SK-N-SH (cell line): ENCODE measurements around the gene CCDC141. TPM values are rescaled to one million over a fixed set of nuclear protein-coding genes. Genes with fewer than 3 reads are reported as not detected.

Experiments used
- CTCF ChIA-PET: fragments of 300-600, 350-600 bp; formaldehyde crosslinking; extraction: SDS; loops from one replicate; lab custom pipeline; 2021; lab: Yijun Ruan, JAX
- POLR2A ChIA-PET: fragments of 350-600 bp; sonication (Branson Sonifier 250); formaldehyde crosslinking; extraction: SDS; loops from one replicate; lab custom pipeline; 2020; ENCODE audit warnings: antibody characterized with exemption, inconsistent platforms; lab: Yijun Ruan, JAX
- DNase-seq: peaks from one replicate; pipeline ENCODE4 v3.0.0; 2012
- H2AFZ ChIP-seq: fragments of 200-600 bp; sonication (generic); 2 replicates; pipeline ENCODE4 v1.8.1; 2016; ENCODE audit warnings: antibody characterized with exemption, mild to moderate bottlenecking, low read depth
- H3F3A ChIP-seq: fragments of 200-600 bp; sonication (generic); replicated peaks from 2 replicates; pipeline ENCODE3; 2016; ENCODE audit warnings: antibody characterized with exemption, mild to moderate bottlenecking; ENCODE audit not compliant: insufficient read depth
- H3K27ac ChIP-seq, 2 experiments: fragments of 200-500 bp in 1 of 2; fragments of 200-600 bp in 1 of 2; sonication (Bioruptor generic) in 1 of 2; sonication (generic), shearing (Covaris generic) in 1 of 2; 2 replicates each; pipeline versions ENCODE4 v1.5.1 to v1.6.1; 2014 to 2016; ENCODE audit warnings: low read depth in 2 of 2, inconsistent platforms in 1 of 2, low read length in 1 of 2, mild to moderate bottlenecking in 1 of 2, mixed read lengths in 1 of 2
- H3K27me3 ChIP-seq: fragments of 200-600 bp; sonication (generic), shearing (Covaris generic); 2 replicates; pipeline ENCODE4 v1.6.1; 2016; ENCODE audit warnings: mixed run types; ENCODE audit not compliant: insufficient read depth
- H3K36me3 ChIP-seq, 2 experiments: fragments of 200-500 bp in 1 of 2; fragments of 200-600 bp in 1 of 2; sonication (Bioruptor generic) in 1 of 2; sonication (generic) in 1 of 2; replicated peaks in 1 of 2; 2 replicates each; pipeline versions ENCODE3 to v1.5.1; 2014 to 2016; ENCODE audit warnings: low read length in 1 of 2, mild to moderate bottlenecking in 1 of 2; ENCODE audit not compliant: insufficient read depth in 2 of 2, control insufficient read depth in 1 of 2
- H3K4me1 ChIP-seq, 2 experiments: fragments of 200-500 bp in 1 of 2; fragments of 200-600 bp in 1 of 2; sonication (Bioruptor generic) in 1 of 2; sonication (generic), shearing (Covaris generic) in 1 of 2; 2 replicates each; pipeline versions ENCODE4 v1.5.1 to v1.6.1; 2014 to 2016; ENCODE audit warnings: low read depth in 1 of 2, low read length in 1 of 2, mixed run types in 1 of 2; ENCODE audit not compliant: insufficient read depth in 2 of 2, control insufficient read depth in 1 of 2
- H3K4me2 ChIP-seq: fragments of 200-600 bp; sonication (generic), shearing (Covaris generic); 2 replicates; pipeline ENCODE4 v1.6.1; 2017; ENCODE audit warnings: mixed run types
- H3K4me3 ChIP-seq, 2 experiments: fragments of 200-500 bp in 1 of 2; fragments of 200-600 bp in 1 of 2; sonication (Bioruptor generic) in 1 of 2; sonication (generic), shearing (Covaris generic) in 1 of 2; 2 replicates each; pipeline versions ENCODE4 v1.5.1 to v1.8.1; 2014 to 2016; ENCODE audit warnings: low read depth in 2 of 2, inconsistent platforms in 1 of 2, low read length in 1 of 2, mild to moderate bottlenecking in 1 of 2, mixed read lengths in 1 of 2, moderate library complexity in 1 of 2
- H3K79me2 ChIP-seq: fragments of 200-600 bp; sonication (generic); 2 replicates; pipeline ENCODE4 v1.8.1; 2017; ENCODE audit warnings: mild to moderate bottlenecking; ENCODE audit not compliant: insufficient read depth
- H3K9ac ChIP-seq: fragments of 200-600 bp; sonication (generic); 2 replicates; pipeline ENCODE4 v1.6.1; 2017; ENCODE audit warnings: mixed run types
- H3K9me2 ChIP-seq: fragments of 200-600 bp; sonication (generic); 2 replicates; pipeline ENCODE4 v1.6.1; 2017; ENCODE audit warnings: mixed run types
- H3K9me3 ChIP-seq: fragments of 200-600 bp; sonication (generic); 2 replicates; pipeline ENCODE4 v1.6.1; 2017; ENCODE audit warnings: mixed run types, mild to moderate bottlenecking, moderate library complexity
- H4K20me1 ChIP-seq: fragments of 200-600 bp; sonication (generic); 2 replicates; pipeline ENCODE4 v1.6.1; 2017; ENCODE audit warnings: mild to moderate bottlenecking, mixed run types; ENCODE audit not compliant: insufficient read depth
- CTCF ChIP-seq: fragments of 200-600 bp; sonication (generic); IDR thresholded peaks from 2 replicates; pipeline ENCODE4 v1.6.1; 2017; ENCODE audit warnings: antibody characterized with exemption, mild to moderate bottlenecking, moderate library complexity
- ELF1 ChIP-seq: IDR thresholded peaks from 2 replicates; pipeline ENCODE4 v1.4.0; 2012
- EP300 ChIP-seq, 2 experiments: IDR thresholded peaks; 2 replicates each; pipeline versions ENCODE4 v1.4.0 to v1.6.1; 2012; ENCODE audit warnings: borderline replicate concordance in 1 of 2, low read depth in 1 of 2, low read length in 1 of 2
- EZH2phosphoT487 ChIP-seq: fragments of 200-600 bp; sonication (generic); IDR thresholded peaks from 2 replicates; pipeline ENCODE4 v1.6.1; 2017; ENCODE audit warnings: low read depth, mixed run types, mild to moderate bottlenecking, antibody characterized with exemption, moderate library complexity, borderline replicate concordance
- FOXJ3 ChIP-seq: sonication (generic); formaldehyde crosslinking; IDR thresholded peaks from 2 replicates; pipeline ENCODE4 v1.5.1; 2020; ENCODE audit warnings: mild to moderate bottlenecking, missing genetic modification reagents
- FOXM1 ChIP-seq: IDR thresholded peaks from 2 replicates; pipeline ENCODE4 v1.4.0; 2012; ENCODE audit warnings: low read depth, mild to moderate bottlenecking
- JUND ChIP-seq: IDR thresholded peaks from 2 replicates; pipeline ENCODE4 v1.4.0; 2012
- MEF2A ChIP-seq: IDR thresholded peaks from 2 replicates; pipeline ENCODE4 v1.4.0; 2012; ENCODE audit warnings: low read depth, borderline replicate concordance
- NFIC ChIP-seq: IDR thresholded peaks from 2 replicates; pipeline ENCODE4 v1.4.0; 2012; ENCODE audit warnings: borderline replicate concordance
- PBX3 ChIP-seq: IDR thresholded peaks from 2 replicates; pipeline ENCODE4; 2012
- RAD21 ChIP-seq: IDR thresholded peaks from 2 replicates; pipeline ENCODE4 v1.6.1; 2012; ENCODE audit warnings: mild to moderate bottlenecking, low read length
- REST ChIP-seq: IDR thresholded peaks from 2 replicates; pipeline ENCODE4 v1.6.1; 2012; ENCODE audit warnings: mild to moderate bottlenecking, low read depth, low read length, moderate library complexity
- SIN3A ChIP-seq: IDR thresholded peaks from 2 replicates; pipeline ENCODE4 v1.6.1; 2012; ENCODE audit warnings: low read depth, mild to moderate bottlenecking, low read length, moderate library complexity, borderline replicate concordance
- SMC3 ChIP-seq: IDR thresholded peaks from 2 replicates; pipeline ENCODE4 v1.6.1; 2012; ENCODE audit warnings: low read depth, low read length, improper control_type of control experiment
- TCF12 ChIP-seq: IDR thresholded peaks from 2 replicates; pipeline ENCODE4 v1.4.0; 2012
- USF1 ChIP-seq: IDR thresholded peaks from 2 replicates; pipeline ENCODE4 v1.4.0; 2012; ENCODE audit warnings: low read depth, borderline replicate concordance
- YY1 ChIP-seq: IDR thresholded peaks from 2 replicates; pipeline ENCODE4 v1.4.0; 2012; ENCODE audit warnings: low read depth, mild to moderate bottlenecking
- ZBTB33 ChIP-seq: IDR thresholded peaks from 2 replicates; pipeline ENCODE4 v1.4.0; 2012; ENCODE audit warnings: low read depth, borderline replicate concordance
- WGBS: methylation state at CpG from one replicate; pipeline ENCODE4 v1.1.6; 2017; ENCODE audit warnings: low lambda C conversion rate; 5-methylcytosine and 5-hydroxymethylcytosine counted together
- polyA plus RNA-seq, 3 experiments: library from polyadenylated mRNA; depleted of rRNA; stranded (reverse); fragments of >200 nt; gene quantifications; 2 replicates each; pipeline ENCODE4 v1.2.3, GENCODE V29; 2012

The CCDC141 gene
- polyA plus RNA-seq, 1 of the 3 experiments (the other 2 are of a cell fraction), result 0.02 TPM

GRCh38 chr2:178909507-178909906 is 140.4 kb downstream of the CCDC141 start:
- DNase-seq, result no peak
- Histone ChIP-seq H3K36me3 (no peaks in the 10 kb centered on the region), H3K27me3 (no peaks in the 10 kb centered on the region), H3K4me2 (no peak overlapping the region), H2AFZ (no peak overlapping the region), H3K9me3 (no peaks in the 10 kb centered on the region), H4K20me1 (no peaks in the 10 kb centered on the region), H3K4me3 (no peak overlapping the region), H3F3A (no peaks in the 10 kb centered on the region), H3K27ac (no peak overlapping the region; a peak in 1 of 4 replicates), H3K9me2 (no peaks in the 10 kb centered on the region), H3K79me2 (no peaks in the 10 kb centered on the region), H3K4me1 (peaks cover 0 to 6% of the 10 kb centered on the region in 2 experiments; a peak in 1 of 4 replicates), H3K9ac (no peak overlapping the region)
- CTCF ChIA-PET, result interaction anchor here (1.0 to 9.4 kb wide), 5 partner anchors 9 to 147 kb away, joined by 3 to 96 read pairs (median 5); no protein-coding TSS in a partner anchor
- POLR2A ChIA-PET, result interaction anchor here (0.6 kb wide), 1 partner anchor 322 kb away, joined by 3 read pairs; no protein-coding TSS in a partner anchor
- TF ChIP-seq EP300 (IDR thresholded peaks at IDR 0.05; ENCODE audit: borderline replicate concordance in 1 of 2, low read depth in 1 of 2, low read length in 1 of 2), result no peak
- TF ChIP-seq YY1, result no peak
- 75% methylated on average over 2 of the region's 2 CpGs for WGBS

GRCh38 chr2:178908810-178909209 is 141.1 kb downstream of the CCDC141 start:
- H2AFZ ChIP-seq, result no peak overlapping the region
- no peaks in the 10 kb centered on the region for H3K9me3 ChIP-seq
- no peaks in the 10 kb centered on the region for H3K79me2 ChIP-seq
- no peak overlapping the region for H3K4me2 ChIP-seq
- peaks cover 0 to 6% of the 10 kb centered on the region in 2 experiments; a peak in 1 of 4 replicates for H3K4me1 ChIP-seq
- no peaks in the 10 kb centered on the region for H3K36me3 ChIP-seq
- no peak overlapping the region for H3K4me3 ChIP-seq
- no peak for DNase-seq
- no peak overlapping the region for H3K9ac ChIP-seq
- no peak overlapping the region for H3K27ac ChIP-seq
- H3K27me3 ChIP-seq, result no peaks in the 10 kb centered on the region
- POLR2A ChIA-PET, result no interaction called here
- H3K9me2 ChIP-seq, result no peaks in the 10 kb centered on the region
- no peaks in the 10 kb centered on the region for H4K20me1 ChIP-seq
- CTCF ChIA-PET, result interaction anchor here (1.2 to 9.4 kb wide), 3 partner anchors 18 to 113 kb away, joined by 3 to 96 read pairs (median 5); no protein-coding TSS in a partner anchor
- no peaks in the 10 kb centered on the region for H3F3A ChIP-seq
- TF ChIP-seq SMC3 (no peak), NFIC (no peak), ELF1 (no peak), RAD21 (no peak), TCF12 (no peak), ZBTB33 (no peak), CTCF (no peak), USF1 (no peak), FOXM1 (no peak), MEF2A (no peak), EZH2phosphoT487 (no peak), FOXJ3 (no peak), REST (no peak), PBX3 (no peak), JUND (no peak), SIN3A (no peak)
